Measurements from ENCODE around the gene RPS29.
"Not testable (repeated sequence)": the region's sequence is repeated elsewhere in the genome, so short reads cannot be mapped to it uniquely, and the experiment has no call there.

The RPS29 gene

DNA sequence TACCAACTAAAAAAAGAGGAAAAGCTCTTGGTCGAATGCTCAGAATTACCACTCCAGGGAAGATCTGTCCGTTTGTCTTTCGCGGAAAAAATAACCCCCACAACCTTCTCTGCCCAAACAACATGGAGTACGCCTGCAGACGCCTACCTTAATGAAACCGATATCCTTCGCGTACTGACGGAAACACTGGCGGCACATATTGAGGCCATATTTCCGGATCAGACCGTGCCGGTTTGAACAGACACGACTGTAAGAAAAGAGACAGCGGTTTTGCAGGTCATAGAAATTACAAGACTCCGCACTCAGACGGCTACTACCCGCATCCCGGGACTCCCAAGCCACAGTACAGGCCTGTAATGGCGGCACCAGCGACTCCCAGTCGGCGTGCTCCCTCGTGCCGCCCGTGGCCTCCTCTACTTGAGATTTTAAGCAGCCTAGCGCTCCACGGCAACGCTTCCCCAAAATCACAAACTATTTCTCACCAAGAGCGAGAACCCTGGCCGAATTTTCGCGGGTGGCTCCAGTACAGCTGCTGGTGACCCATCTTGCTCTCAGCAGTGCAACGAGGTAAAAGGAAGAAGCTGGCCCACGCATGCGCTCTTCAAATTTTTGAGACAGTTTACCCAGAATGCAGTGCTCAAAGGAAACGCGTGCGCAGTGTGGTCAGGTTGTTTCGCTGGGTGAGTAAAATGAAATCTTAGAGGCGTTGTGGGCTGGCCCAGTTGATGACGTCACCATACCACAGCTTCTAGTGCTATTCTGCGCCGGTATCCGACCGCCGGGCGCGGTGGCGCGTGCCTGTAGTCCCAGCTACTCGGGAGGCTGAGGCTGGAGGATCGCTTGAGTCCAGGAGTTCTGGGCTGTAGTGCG is at the start of gene RPS29:
TSS of gene RPS29 (minus strand) at position 578 of the 870 bp plus-strand sequence. CDS start at position 544, 34 bp downstream.
- in situ Hi-C loops (cut with MboI; ENCODE audit: low sequenced_read_pairs) = no loop called here

DNA sequence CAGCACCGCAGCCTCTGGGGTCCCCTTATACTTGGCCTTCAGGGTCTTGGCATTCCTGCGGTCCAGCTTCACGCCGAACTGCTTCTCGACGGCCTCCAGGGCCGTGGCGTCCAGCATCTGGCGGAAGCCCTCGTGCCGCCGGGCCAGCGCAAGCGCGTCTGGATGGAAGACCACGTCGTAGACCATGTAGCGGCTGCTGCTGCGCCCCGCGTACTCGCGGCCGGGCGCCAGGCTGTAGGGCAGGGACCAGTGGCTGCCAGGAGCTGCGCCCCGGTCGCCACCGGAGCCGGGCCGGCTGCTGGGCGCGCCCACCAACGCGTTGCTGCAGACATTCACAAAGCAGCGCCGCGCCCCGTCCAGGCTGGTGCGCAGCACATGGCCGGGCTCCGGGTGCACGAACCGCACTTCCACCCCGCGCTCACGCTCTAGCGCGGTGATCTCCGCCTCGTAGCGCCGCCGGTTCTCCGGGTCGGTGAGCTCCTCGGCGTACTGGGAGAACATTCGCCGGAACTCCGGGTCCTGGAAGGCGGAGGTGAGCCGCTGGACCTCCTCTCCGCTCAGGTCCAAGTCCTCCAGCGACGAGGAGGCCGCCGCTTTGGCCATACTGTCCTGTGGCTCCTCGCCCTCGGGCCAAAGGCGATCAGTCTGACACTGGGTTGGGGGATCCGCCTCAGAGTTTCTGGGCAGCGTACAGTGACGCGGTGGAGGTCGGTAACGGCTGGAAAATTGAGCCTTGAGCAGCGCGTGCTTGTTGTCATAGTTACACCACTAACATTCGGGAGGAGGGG is 48.6 kb upstream of the RPS29 start, which contains the start of gene DNAAF2:
TSS of gene DNAAF2 (minus strand) at position 698 of the 788 bp plus-strand sequence. CDS start at position 603, 95 bp downstream.
- in situ Hi-C loops (cut with MboI; ENCODE audit: low sequenced_read_pairs) = no loop called here

DNA sequence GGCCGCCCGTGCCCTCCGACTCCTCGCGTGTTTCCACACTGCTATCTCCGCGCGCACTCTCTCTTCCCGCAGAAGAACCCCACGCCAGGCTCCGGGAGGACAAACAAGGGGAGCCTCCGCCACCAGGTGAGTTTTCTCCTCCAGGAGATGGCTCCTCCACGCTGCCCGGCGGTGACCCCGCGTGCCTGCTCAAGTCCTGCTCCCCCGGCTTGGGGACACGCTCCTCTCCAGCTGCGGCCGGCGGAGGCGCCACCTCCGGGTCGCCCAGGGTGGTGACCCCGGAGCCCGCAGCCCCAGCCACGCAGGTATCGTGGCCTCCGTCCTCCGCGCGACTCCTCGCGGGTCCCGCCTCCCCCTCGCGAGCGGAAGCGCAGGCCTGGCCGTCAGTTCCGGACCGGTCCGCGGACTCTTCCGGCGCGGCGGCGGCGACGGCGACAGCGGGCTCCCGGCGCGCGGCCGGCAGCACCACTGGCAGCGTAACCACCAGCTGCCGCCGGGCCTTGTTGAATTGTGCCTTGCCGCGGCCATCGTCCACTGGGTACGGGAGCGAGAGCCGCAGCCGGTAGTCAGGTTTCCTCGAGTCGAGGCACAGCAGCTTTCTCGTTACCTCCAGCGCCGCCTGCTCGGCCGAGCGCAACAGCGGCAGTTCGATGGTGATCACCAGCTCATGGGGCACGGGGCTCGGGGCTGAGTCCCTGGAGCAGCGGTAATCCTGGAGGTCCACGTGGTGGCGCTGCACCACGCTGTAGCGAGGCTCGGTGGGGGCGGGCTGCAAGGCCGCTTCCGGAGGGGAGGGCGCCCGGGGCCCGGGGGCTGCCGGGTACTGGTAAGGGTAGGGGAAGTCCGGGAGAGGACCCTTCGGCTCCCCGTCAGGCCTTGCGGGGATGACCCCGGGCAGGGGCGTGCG is 47.7 kb upstream of the RPS29 start:
- in situ Hi-C loops (cut with MboI; ENCODE audit: low sequenced_read_pairs) = no loop called here

DNA sequence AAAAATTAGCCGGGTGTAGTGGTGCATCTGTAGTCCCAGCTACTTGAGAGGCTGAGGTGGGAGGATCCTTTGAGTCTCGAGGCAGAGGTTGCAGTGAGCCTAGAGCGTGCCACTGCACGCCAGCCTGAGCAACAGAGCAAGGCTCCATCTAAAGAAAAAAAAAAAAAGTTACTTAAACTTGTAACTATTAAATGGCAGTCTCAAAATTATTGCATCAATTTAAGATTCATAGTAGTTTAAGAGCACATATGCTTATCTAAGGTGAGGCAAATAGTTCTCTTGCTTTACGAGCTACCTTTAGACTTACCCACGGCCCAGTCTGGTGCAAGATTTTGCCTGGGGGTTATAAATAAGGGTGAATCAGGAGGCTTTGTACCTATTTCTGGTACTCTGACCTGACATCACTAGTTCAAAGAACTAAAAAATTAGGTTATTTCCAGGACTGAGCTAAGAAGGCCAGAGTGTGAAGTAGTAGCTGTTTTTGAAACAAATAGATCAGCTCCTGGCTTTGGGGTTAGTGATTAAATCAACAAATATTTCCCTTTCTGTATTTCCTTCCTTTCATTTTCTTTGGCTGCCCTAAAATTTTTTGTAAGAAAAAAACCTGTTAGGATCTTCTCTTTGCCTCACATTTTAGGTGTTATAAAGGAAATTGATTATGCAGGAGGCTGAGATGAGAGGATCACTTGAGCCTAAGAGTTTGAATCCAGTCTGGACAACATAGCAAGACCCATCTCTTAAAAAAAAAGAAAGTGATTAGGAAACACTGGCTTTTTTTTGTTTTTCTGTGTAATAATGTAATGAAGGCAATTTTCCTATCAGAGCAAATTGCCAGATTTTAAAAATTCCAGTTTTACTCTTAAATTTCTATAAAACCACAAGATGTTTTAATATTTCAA is 38.0 kb upstream of the RPS29 start:
- in situ Hi-C loops (cut with MboI; ENCODE audit: low sequenced_read_pairs) = no loop called here

DNA sequence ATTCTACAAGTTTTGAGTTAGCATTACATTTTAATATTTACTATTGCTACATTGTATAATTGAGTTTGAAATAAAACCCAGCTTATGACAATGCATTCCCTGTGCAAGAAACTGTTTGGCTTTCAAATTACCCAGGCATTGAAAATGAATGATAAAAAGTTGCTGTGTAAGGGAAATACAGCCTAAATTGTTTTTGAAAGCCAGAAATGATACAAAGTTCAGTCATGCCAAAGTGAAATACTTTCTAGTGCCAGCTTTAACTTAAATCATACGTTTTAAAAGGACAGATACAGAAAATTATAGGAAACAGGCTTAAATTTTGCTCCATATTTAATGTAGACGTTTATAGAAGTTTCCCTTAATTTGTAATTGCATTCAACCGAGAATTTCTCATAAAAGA is 37.2 kb upstream of the RPS29 start:
- in situ Hi-C loops (cut with MboI; ENCODE audit: low sequenced_read_pairs) = no loop called here

DNA sequence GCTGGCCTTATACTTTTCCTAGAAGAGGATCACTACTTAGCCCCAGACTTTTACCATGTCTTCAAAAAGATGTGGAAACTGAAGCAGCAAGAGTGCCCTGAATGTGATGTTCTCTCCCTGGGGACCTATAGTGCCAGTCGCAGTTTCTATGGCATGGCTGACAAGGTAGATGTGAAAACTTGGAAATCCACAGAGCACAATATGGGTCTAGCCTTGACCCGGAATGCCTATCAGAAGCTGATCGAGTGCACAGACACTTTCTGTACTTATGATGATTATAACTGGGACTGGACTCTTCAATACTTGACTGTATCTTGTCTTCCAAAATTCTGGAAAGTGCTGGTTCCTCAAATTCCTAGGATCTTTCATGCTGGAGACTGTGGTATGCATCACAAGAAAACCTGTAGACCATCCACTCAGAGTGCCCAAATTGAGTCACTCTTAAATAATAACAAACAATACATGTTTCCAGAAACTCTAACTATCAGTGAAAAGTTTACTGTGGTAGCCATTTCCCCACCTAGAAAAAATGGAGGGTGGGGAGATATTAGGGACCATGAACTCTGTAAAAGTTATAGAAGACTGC is 35.9 kb upstream of the RPS29 start:
- in situ Hi-C loops (cut with MboI; ENCODE audit: low sequenced_read_pairs) = no loop called here

DNA sequence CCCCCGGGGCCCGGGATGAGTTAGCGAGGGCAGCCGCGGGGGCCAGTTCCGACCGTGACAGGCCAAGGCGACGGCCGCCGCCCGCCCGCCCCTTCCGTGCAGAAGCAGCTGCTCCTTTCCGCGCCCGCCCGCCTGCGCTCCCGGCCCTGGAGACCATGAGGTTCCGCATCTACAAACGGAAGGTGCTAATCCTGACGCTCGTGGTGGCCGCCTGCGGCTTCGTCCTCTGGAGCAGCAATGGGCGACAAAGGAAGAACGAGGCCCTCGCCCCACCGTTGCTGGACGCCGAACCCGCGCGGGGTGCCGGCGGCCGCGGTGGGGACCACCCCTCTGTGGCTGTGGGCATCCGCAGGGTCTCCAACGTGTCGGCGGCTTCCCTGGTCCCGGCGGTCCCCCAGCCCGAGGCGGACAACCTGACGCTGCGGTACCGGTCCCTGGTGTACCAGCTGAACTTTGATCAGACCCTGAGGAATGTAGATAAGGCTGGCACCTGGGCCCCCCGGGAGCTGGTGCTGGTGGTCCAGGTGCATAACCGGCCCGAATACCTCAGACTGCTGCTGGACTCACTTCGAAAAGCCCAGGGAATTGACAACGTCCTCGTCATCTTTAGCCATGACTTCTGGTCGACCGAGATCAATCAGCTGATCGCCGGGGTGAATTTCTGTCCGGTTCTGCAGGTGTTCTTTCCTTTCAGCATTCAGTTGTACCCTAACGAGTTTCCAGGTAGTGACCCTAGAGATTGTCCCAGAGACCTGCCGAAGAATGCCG is 35.1 kb upstream of the RPS29 start:
- in situ Hi-C loops (cut with MboI; ENCODE audit: low sequenced_read_pairs) = no loop called here

DNA sequence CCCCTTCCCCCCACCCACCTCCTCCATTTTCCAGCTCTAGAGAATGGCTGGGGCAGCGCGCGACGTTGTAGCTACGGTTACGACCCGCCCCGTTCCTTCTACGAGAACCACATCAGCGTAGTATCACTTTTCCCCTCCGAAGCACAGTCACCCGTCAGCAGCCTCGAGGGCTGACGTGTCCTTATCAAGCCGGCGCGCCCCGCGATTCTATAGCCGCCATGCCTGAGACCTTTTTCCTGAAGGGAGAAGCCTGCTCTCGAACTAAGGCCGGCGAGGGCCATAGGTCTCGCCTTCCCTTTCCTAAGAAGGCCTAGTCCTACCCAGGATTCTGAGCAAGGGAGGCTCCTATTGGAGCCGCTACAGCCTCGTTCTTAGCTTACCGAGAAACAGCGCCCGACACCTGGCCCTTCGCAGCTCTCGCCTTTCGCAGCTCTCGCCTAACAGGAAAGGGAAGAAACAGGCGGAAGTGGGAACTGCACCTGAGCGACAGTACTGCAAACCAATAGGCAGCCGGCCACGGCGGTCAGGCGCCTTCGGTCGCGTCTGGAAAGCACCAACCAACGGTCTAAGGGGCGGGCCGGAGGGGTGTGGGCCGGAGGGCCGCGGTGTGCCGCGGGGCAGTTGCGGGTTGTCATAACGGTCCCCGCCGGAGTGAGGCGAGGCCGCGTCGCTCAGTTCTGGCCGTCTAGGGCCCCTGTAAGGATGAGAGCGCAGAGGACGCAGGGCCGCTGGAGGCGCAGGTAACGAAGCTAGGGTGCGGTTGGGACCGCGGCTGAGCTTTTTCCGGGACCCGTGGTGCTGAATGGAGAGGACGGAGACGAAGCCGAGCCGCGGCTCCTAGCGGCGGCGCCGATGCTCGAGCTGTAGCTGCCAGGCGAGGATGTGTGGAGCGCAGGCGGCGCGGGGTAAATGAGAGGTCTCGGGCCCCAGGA is 34.3 kb upstream of the RPS29 start, which contains the start of the genes MGAT2 and RPL36AL:
TSS of gene MGAT2 (plus strand) at position 618 of the 932 bp plus-strand sequence. CDS start 470 bp downstream, outside the sequence.
TSS of gene RPL36AL (minus strand) at position 445 of the 932 bp plus-strand sequence. CDS start 1,522 bp downstream, outside the sequence.
- in situ Hi-C loops (cut with MboI; ENCODE audit: low sequenced_read_pairs) = no loop called here

DNA sequence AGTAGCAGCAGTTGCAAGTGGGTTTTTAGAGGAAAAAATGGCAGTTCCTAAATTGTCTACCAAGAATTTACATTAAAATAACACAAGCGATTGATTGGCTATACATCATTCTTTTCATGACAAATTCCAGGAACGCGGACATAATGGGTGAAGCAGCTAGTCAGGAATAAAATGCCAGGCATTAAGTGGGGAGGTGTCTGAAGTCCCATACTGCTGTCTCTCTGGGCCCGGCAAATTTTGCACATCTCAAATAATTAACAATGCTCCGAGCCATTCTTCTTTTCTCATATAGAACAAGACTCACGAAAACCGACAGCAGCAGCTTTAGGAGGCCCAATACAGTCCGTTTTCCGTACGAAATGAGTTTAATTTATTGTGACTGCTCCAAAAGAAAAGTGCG is 33.5 kb upstream of the RPS29 start:
- in situ Hi-C loops (cut with MboI; ENCODE audit: low sequenced_read_pairs) = no loop called here

DNA sequence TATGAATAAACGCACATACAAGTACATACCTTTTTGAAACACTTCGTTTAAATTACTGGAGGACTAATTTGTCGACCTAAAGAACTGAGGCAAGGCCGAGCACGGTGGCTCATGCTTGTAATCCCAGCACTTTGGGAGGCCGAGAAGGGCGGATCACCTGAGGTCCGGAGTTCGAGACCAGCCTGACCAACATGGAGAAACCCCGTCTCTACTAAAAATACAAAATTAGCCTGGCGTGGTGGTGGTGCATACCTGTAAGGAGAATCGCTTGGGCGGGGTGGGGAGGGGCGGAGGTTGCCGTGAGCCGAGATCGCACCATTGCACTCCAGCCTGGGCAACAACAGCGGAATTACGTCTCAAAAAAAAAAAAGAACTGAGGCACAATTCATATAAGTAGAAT is 33.1 kb upstream of the RPS29 start:
- in situ Hi-C loops (cut with MboI; ENCODE audit: low sequenced_read_pairs) = not testable (repeated sequence)

DNA sequence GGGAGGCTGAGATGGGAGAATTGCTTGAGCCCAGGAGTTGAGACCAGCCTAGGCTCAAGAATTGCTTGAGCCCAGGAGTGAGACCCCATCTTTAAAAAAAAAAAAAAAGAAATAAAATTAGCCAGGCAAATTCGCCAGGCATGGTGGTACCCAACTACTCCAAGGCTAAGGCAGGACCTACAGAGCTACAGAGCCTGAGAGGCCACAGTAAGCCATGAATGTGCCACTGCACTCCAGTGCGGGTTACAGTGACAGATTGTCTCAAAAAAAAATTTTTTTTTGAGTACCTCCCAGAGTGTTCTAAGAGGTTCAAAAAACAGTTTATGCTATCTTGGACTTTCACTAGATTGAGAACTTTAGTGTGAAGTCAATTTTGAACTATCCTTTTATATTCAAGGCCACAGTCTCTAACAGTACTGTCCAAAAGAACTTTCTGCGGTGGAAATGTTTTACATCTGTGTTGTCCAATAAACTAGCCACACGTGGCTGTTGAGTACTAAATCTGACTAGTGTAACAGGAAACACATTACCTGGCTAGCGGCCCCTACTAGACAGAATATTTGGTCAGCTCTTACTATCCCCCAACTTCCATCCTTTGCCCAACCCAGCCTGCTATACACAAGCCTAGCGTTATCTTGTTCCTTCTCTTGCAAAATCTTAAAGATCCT is 31.8 kb upstream of the RPS29 start:
- in situ Hi-C loops (cut with MboI; ENCODE audit: low sequenced_read_pairs) = no loop called here

DNA sequence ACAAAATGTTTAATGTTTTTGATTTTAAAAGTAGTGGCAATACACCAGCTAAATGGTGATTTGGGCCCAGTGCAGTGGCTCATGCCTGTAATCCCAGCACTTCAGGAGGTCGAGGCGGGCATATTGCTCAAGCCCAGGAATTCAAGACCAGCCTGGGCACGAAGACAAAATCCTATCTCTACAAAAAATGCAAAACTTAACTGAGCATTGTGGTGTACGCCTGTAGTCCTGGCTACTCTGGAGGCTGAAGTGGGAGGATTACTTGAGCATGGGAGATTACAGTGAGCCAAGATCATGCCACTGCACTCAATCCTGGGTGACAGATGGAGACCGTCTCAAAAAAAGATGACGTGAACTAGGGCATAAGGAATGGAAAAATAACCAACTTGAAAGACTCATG is 29.6 kb upstream of the RPS29 start:
- in situ Hi-C loops (cut with MboI; ENCODE audit: low sequenced_read_pairs) = no loop called here

DNA sequence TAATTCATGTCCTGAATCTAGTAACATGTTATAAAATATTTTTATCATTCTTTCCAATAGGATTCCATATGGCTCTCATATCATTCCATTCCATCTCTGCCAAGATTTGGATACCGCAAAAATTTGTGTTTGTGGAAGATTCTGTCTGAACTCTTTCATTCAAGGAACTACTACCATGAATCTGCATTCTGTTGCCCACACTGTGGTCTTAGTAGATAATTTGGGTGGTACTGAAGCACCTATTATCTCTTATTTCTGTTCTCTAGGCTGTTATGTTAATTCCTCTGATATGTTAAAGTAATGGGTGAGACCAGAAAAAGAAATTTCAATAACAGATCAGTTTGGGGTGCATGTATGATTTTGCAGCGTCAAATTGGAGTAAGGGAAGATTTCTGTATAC is 28.0 kb upstream of the RPS29 start:
- in situ Hi-C loops (cut with MboI; ENCODE audit: low sequenced_read_pairs) = no loop called here

DNA sequence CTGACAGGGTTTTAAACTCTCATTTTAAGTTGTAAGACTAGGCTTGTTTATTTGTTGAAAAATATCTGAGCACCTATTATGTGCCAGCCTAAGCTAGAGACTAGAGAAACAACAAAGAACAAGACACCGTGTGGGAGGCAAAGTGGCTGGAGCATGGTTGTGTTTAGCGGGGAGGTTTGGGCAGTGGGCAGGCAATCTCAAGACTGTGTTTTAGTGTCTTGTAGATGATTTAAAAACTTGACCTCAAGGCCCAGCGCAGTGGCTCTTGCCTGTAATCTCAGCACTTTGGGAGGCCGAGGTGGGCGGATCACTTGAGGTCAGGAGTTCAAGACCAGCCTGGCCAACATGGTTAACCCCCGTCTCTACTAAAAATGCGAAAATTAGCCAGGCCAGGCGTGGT is 26.5 kb upstream of the RPS29 start:
- in situ Hi-C loops (cut with MboI; ENCODE audit: low sequenced_read_pairs) = no loop called here

DNA sequence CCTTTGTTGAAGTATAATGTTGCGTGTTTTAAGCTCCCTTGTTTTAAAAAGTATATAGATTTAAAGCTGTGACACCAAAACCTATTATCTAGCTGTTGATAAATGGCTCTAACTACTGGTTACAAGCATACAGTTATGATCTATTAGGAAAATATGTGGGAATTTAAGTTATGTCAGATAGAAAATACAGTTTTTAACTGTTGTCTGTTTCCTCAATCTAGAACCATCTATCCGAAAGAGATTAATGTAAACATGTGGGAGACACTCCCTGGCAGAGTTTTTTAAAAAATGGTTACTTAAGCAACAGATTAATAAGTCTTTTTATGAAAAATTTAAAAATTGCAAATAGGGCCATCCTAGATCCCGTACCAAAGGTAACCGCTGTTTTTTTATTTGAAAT is 26.1 kb upstream of the RPS29 start:
- in situ Hi-C loops (cut with MboI; ENCODE audit: low sequenced_read_pairs) = no loop called here

DNA sequence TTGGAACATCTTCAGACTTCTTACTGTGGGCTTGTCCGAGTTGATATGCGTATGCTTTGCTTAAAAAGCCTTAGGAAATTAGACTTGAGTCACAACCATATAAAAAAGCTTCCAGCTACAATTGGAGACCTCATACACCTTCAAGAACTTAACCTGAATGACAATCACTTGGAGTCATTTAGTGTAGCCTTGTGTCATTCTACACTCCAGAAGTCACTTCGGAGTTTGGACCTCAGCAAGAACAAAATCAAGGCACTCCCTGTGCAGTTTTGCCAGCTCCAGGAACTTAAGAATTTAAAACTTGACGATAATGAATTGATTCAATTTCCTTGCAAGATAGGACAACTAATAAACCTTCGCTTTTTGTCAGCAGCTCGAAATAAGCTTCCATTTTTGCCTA is 21.4 kb upstream of the RPS29 start:
- in situ Hi-C loops (cut with MboI; ENCODE audit: low sequenced_read_pairs) = no loop called here

Measured in hTERT RPE-1 (cell line).